ENCODE data around the gene TAF1C. TPM values are rescaled to one million over a fixed set of nuclear protein-coding genes. Genes with fewer than 3 reads are reported as not detected.

Gene TAF1C
- total RNA-seq, 6 experiments from 2014 or later = 11.0 to 28.3 (median 19.3) TPM

DNA sequence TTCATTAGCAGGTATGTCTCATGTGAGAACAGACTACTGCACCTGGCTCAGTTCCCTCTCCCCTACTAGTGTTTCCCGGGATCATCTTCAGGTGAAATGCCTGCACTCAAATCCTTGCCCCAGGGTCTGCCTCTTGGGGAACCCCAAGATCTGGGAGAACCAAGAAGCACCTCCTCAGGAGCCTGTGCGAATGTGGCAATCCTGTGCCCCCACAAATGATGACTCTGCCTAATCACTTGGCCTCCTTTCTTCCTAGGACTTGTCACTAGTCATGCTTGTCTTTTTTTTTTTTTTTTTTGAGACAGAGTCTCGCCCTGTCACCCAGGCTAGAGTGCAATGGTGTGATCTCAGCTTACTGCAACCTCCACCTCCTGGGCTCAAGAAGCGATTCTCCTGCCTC lies 25.8 kb upstream of the TAF1C start:
- H3K36me3 ChIP-seq = no peaks in the 10 kb centered on the region
- H3K27ac ChIP-seq = no peak overlapping the region
- WGBS (ENCODE audit: insufficient coverage, low coverage, low lambda C conversion rate, missing lambda C conversion rate) = 64% methylated on average over 4 of the region's 4 CpGs
- DNase-seq = no peak
- intact Hi-C loops (cut with DNase I) = no loop called here
- H3K9me3 ChIP-seq = no peaks in the 10 kb centered on the region
- no peak overlapping the region for H3K4me3 ChIP-seq
- no peaks in the 10 kb centered on the region for H3K27me3 ChIP-seq
- H3K4me1 ChIP-seq = no peaks in the 10 kb centered on the region
- TF ChIP-seq POLR2A (IDR thresholded peaks at IDR 0.05) (no peak), CTCF (IDR thresholded peaks at IDR 0.05) (no peak)
- no peak for ATAC-seq

DNA sequence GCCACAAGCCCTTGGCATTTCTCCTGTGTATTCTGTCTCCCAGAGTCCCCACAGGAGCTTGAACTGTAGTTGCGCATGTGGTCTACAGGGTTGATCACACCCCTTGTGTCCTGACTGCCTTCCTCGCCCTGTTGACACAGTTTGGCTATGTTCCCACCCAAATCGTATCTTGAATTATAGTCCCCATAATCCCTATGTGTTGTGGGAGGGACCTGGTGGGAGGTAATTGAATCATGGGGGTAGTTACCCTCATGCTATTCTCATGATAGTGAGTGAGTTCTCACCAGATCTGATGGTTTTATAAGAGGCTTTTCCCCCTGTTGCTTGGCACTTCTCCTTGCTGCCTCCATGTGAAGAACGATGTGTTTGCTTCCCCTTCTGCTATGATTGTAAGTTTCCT lies 25.3 kb upstream of the TAF1C start:
- TF ChIP-seq POLR2A (IDR thresholded peaks at IDR 0.05) (no peak), CTCF (IDR thresholded peaks at IDR 0.05) (no peak)
- Histone ChIP-seq H3K9me3 (no peaks in the 10 kb centered on the region), H3K27ac (no peak overlapping the region), H3K27me3 (no peaks in the 10 kb centered on the region), H3K4me3 (no peak overlapping the region), H3K36me3 (no peaks in the 10 kb centered on the region), H3K4me1 (no peaks in the 10 kb centered on the region)
- 69% methylated on average over 4 of the region's 4 CpGs for WGBS (ENCODE audit: insufficient coverage, low coverage, low lambda C conversion rate, missing lambda C conversion rate)
- no peak for DNase-seq
- intact Hi-C loops (cut with DNase I) = no loop called here
- no peak for ATAC-seq

GRCh38 chr16:84209989-84210388 lies 23.1 kb upstream of the TAF1C start:
- no peak for TF ChIP-seq POLR2A (IDR thresholded peaks at IDR 0.05)
- TF ChIP-seq CTCF (IDR thresholded peaks at IDR 0.05) = no peak
- H3K4me1 ChIP-seq = no peaks in the 10 kb centered on the region
- H3K9me3 ChIP-seq = no peaks in the 10 kb centered on the region
- H3K4me3 ChIP-seq = no peak overlapping the region
- intact Hi-C loops (cut with DNase I) = no loop called here
- WGBS (ENCODE audit: insufficient coverage, low coverage, low lambda C conversion rate, missing lambda C conversion rate) = 57% methylated on average over 2 of the region's 2 CpGs
- no peak overlapping the region for H3K27ac ChIP-seq
- ATAC-seq = no peak
- DNase-seq = no peak
- no peaks in the 10 kb centered on the region for H3K36me3 ChIP-seq
- H3K27me3 ChIP-seq = no peaks in the 10 kb centered on the region

DNA sequence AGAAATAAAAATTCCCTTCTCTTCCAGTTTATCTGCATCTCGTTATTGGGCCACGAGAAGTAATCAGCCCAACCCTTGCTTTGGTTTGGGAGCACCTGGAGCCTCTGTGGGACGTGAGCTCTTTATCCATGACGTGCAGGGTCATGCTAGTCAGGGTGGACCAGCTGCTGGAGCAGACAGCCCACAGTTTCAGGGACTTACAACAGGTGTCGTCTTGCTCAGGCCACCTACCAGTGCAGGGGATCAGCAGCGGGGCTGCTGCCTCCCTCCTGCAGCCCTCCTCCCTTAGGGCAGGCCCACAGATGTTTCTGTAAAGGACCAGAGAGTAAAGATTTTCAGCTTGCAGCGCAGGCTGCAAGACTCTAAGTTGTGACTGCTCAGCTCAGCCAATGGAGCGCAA lies 21.0 kb upstream of the TAF1C start:
- WGBS (ENCODE audit: insufficient coverage, low coverage, low lambda C conversion rate, missing lambda C conversion rate) = 79% methylated on average over 4 of the region's 8 CpGs
- DNase-seq (no peak), ATAC-seq (no peak)
- TF ChIP-seq CTCF (IDR thresholded peaks at IDR 0.05) (no peak), POLR2A (IDR thresholded peaks at IDR 0.05) (no peak)
- Histone ChIP-seq H3K36me3 (no peaks in the 10 kb centered on the region), H3K9me3 (no peaks in the 10 kb centered on the region), H3K4me3 (no peak overlapping the region), H3K27me3 (no peaks in the 10 kb centered on the region), H3K4me1 (no peaks in the 10 kb centered on the region), H3K27ac (no peak overlapping the region)
- intact Hi-C loops (cut with DNase I) = no loop called here

- Histone ChIP-seq H3K36me3 (no peaks in the 10 kb centered on the region), H3K4me3 (no peak overlapping the region), H3K9me3 (no peaks in the 10 kb centered on the region), H3K27me3 (no peaks in the 10 kb centered on the region), H3K4me1 (no peaks in the 10 kb centered on the region), H3K27ac (no peak overlapping the region)
- TF ChIP-seq CTCF (IDR thresholded peaks at IDR 0.05) (no peak), POLR2A (IDR thresholded peaks at IDR 0.05) (no peak)
- 31% methylated on average over 2 of the region's 6 CpGs for WGBS (ENCODE audit: insufficient coverage, low coverage, low lambda C conversion rate, missing lambda C conversion rate)
- no peak for ATAC-seq
- DNase-seq = no peak
- intact Hi-C loops (cut with DNase I) = no loop called here
These were observed 20.4 kb upstream of the TAF1C start for GRCh38 chr16:84207251-84207650.
